Liver (tissue), 9 donors: ENCODE measurements around the gene OSGIN1. TPM values are rescaled to one million over a fixed set of nuclear protein-coding genes. Genes with fewer than 3 reads are reported as not detected.

ENCODE experiments used
- DNase-seq: peaks from one replicate; pipeline ENCODE4 v3.0.0-alpha.2; 2017; ENCODE audit warnings: low spot score
- H3K27ac ChIP-seq, 2 donors: one replicate each; pipeline ENCODE4 v1.7.0; 2013; ENCODE audit warnings: inconsistent platforms in 2 of 2, low read length in 2 of 2, control low read depth in 1 of 2, low read depth in 1 of 2, mild to moderate bottlenecking in 1 of 2
- H3K27me3 ChIP-seq, 4 donors: one replicate each; pipeline versions ENCODE4 v1.6.1 to v1.7.0; 2013; ENCODE audit warnings: low read length in 3 of 4, inconsistent platforms in 1 of 4, mild to moderate bottlenecking in 1 of 4, moderate library complexity in 1 of 4; ENCODE audit not compliant: control insufficient read depth in 4 of 4, insufficient read depth in 4 of 4
- H3K36me3 ChIP-seq, 4 donors: one replicate each; pipeline versions ENCODE4 v1.6.1 to v1.7.0; 2013; ENCODE audit warnings: low read length in 3 of 4, mild to moderate bottlenecking in 3 of 4, low read depth in 1 of 4, moderate library complexity in 1 of 4; ENCODE audit not compliant: control insufficient read depth in 4 of 4, insufficient read depth in 3 of 4
- H3K4me1 ChIP-seq, 4 donors: one replicate each; pipeline versions ENCODE4 v1.6.1 to v1.7.0; 2013; ENCODE audit warnings: low read length in 3 of 4, mild to moderate bottlenecking in 3 of 4, moderate library complexity in 1 of 4; ENCODE audit not compliant: control insufficient read depth in 4 of 4, insufficient read depth in 4 of 4
- H3K4me3 ChIP-seq, 3 donors: one replicate each; pipeline versions ENCODE4 v1.6.1 to v1.7.0; 2013; ENCODE audit warnings: low read length in 3 of 3, control low read depth in 1 of 3, low read depth in 1 of 3, mild to moderate bottlenecking in 1 of 3
- H3K9ac ChIP-seq, 2 donors: one replicate each; pipeline ENCODE4 v1.7.0; 2013; ENCODE audit warnings: low read length in 2 of 2, mild to moderate bottlenecking in 2 of 2, moderate library complexity in 2 of 2, control low read depth in 1 of 2, low read depth in 1 of 2
- H3K9me3 ChIP-seq, 4 donors: one replicate each; pipeline versions ENCODE4 v1.6.1 to v1.7.0; 2013; ENCODE audit warnings: low read length in 3 of 4; ENCODE audit not compliant: control insufficient read depth in 4 of 4
- ATF3 ChIP-seq: IDR thresholded peaks from 2 replicates; pipeline ENCODE4 v1.6.1; 2016; ENCODE audit warnings: antibody characterized with exemption
- CTCF ChIP-seq: fragments of 150-350 bp; IDR thresholded peaks from 2 replicates; pipeline ENCODE4 v1.5.1; 2017; ENCODE audit warnings: improper control_type of control experiment, low read depth, low read length; ENCODE audit not compliant: missing input control
- EGR1 ChIP-seq, 2 donors: IDR thresholded peaks; 2 replicates each; pipeline ENCODE4 v1.6.1; 2016 to 2018; ENCODE audit warnings: antibody characterized with exemption in 2 of 2, low read depth in 2 of 2
- FOXA1 ChIP-seq: IDR thresholded peaks from 2 replicates; pipeline ENCODE4 v1.6.1; 2016; ENCODE audit warnings: antibody characterized with exemption
- FOXA2 ChIP-seq: IDR thresholded peaks from 2 replicates; pipeline ENCODE4 v1.6.1; 2016; ENCODE audit warnings: antibody characterized with exemption
- GABPA ChIP-seq, 2 donors: IDR thresholded peaks in 1 of 2; conservative IDR thresholded peaks in 1 of 2; 2 replicates each; pipeline ENCODE4 v1.6.1; 2016; ENCODE audit warnings: antibody characterized with exemption in 2 of 2, mild to moderate bottlenecking in 1 of 2, moderate library complexity in 1 of 2
- HNF4A ChIP-seq, 2 donors: conservative IDR thresholded peaks; 2 replicates each; pipeline ENCODE4 v1.6.1; 2016; ENCODE audit warnings: antibody characterized with exemption in 2 of 2, mild to moderate bottlenecking in 2 of 2
- HNF4G ChIP-seq: IDR thresholded peaks from 2 replicates; pipeline ENCODE4 v1.6.1; 2016; ENCODE audit warnings: antibody characterized with exemption
- JUND ChIP-seq, 2 donors: IDR thresholded peaks; 2 replicates each; pipeline ENCODE4 v1.6.1; 2016; ENCODE audit warnings: antibody characterized with exemption in 2 of 2
- MAX ChIP-seq: IDR thresholded peaks from 2 replicates; pipeline ENCODE4 v1.6.1; 2016; ENCODE audit warnings: antibody characterized with exemption
- NR2F2 ChIP-seq: IDR thresholded peaks from 2 replicates; pipeline ENCODE4 v1.6.1; 2016; ENCODE audit warnings: antibody characterized with exemption
- RAD21 ChIP-seq, 2 donors: IDR thresholded peaks; 2 replicates each; pipeline ENCODE4 v1.6.1; 2016; ENCODE audit warnings: antibody characterized with exemption in 2 of 2, mild to moderate bottlenecking in 2 of 2
- REST ChIP-seq: IDR thresholded peaks from 2 replicates; pipeline ENCODE4 v1.6.1; 2016; ENCODE audit warnings: antibody characterized with exemption, mild to moderate bottlenecking
- RXRA ChIP-seq, 2 donors: IDR thresholded peaks; 2 replicates each; pipeline ENCODE4 v1.6.1; 2017 to 2018; ENCODE audit warnings: antibody characterized with exemption in 2 of 2, mild to moderate bottlenecking in 1 of 2
- SP1 ChIP-seq: IDR thresholded peaks from 2 replicates; pipeline ENCODE4 v1.6.1; 2018; ENCODE audit warnings: antibody characterized with exemption, mild to moderate bottlenecking
- TAF1 ChIP-seq: conservative IDR thresholded peaks from 2 replicates; pipeline ENCODE4 v1.6.1; 2016; ENCODE audit warnings: antibody characterized with exemption, mild to moderate bottlenecking
- YY1 ChIP-seq: IDR thresholded peaks from 2 replicates; pipeline ENCODE4 v1.6.1; 2016; ENCODE audit warnings: antibody characterized with exemption, mild to moderate bottlenecking
- ZBTB33 ChIP-seq: IDR thresholded peaks from 2 replicates; pipeline ENCODE4 v1.6.1; 2016; ENCODE audit warnings: antibody characterized with exemption
- WGBS: extraction: QIAGEN DNeasy Blood & Tissue Kit; methylation state at CpG from one replicate; pipeline ENCODE4 v1.1.7; 2013; 5-methylcytosine and 5-hydroxymethylcytosine counted together
- polyA plus RNA-seq, 2 donors: library from polyadenylated mRNA; stranded (reverse) in 1 of 2; unstranded in 1 of 2; fragments of 200-250 nt in 1 of 2; fragments of >200 nt in 1 of 2; fragmentation: Nextera tagmentation in 1 of 2; extraction: Ambion mirVana in 1 of 2; gene quantifications; one replicate each; pipeline versions ENCODE4 v1.2.1 to v1.2.3, GENCODE V29; 2013 to 2015
- total RNA-seq, 2 donors: library from RNA; depleted of rRNA; stranded (reverse); fragments of >200 nt; gene quantifications; one replicate each; pipeline ENCODE4 v1.2.3, GENCODE V29; 2014
- donor health status: healthy.
- donor health status: healthy.
- donor health status: healthy.
- donor health status: healthy.
- donor health status: healthy.

OSGIN1 gene
- total and polyA plus RNA-seq, 4 donors = 7.1 to 90.4 (median 60.4) TPM

- no peak for DNase-seq
- 92% methylated on average over 28 of the region's 28 CpGs for WGBS
- no peak overlapping the region for H3K9ac ChIP-seq
- no peak overlapping the region for H3K4me3 ChIP-seq
- H3K27ac ChIP-seq = no peak overlapping the region
- no peaks in the 10 kb centered on the region for H3K27me3 ChIP-seq
- peaks cover 3 to 14% (median 8%) of the 10 kb centered on the region in 4 donors for H3K4me1 ChIP-seq
- TF ChIP-seq TAF1 (no peak), SP1 (no peak), FOXA1 (no peak), HNF4G (no peak), CTCF (no peak), EGR1 (IDR thresholded peaks at IDR 0.05; ENCODE audit: low read depth in 2 of 2) (no peak), RAD21 (IDR thresholded peaks at IDR 0.05) (no peak), ATF3 (no peak), GABPA (IDR thresholded peaks at IDR 0.05 in 1 of 2, conservative IDR thresholded peaks at IDR 0.05 in 1 of 2) (no peak), YY1 (no peak), HNF4A (conservative IDR thresholded peaks at IDR 0.05) (no peak), FOXA2 (no peak), NR2F2 (no peak), RXRA (IDR thresholded peaks at IDR 0.05) (no peak)
- H3K9me3 ChIP-seq = no peaks in the 10 kb centered on the region
- H3K36me3 ChIP-seq = peaks cover 0 to 5% (median 0%) of the 10 kb centered on the region in 4 donors
These were observed 19.0 kb upstream of the OSGIN1 start for GRCh38 chr16:83933885-83934683.

- DNase-seq = no peak
- H3K9ac ChIP-seq = no peak overlapping the region
- 62% methylated on average over 12 of the region's 12 CpGs for WGBS
These were observed 18.4 kb upstream of the OSGIN1 start for GRCh38 chr16:83934684-83934977.

More at GRCh38 chr16:83934684-83934977, 18.4 kb upstream of the OSGIN1 start:
- H3K4me1 ChIP-seq = peaks cover 4 to 20% (median 11%) of the 10 kb centered on the region in 4 donors
- H3K36me3 ChIP-seq = peaks cover 0 to 5% (median 0%) of the 10 kb centered on the region in 4 donors
- no peaks in the 10 kb centered on the region for H3K27me3 ChIP-seq
- no peak overlapping the region for H3K27ac ChIP-seq
- H3K4me3 ChIP-seq = no peak overlapping the region
- no peak for TF ChIP-seq MAX
- TF ChIP-seq YY1 = no peak
- TF ChIP-seq SP1 = no peak
- TF ChIP-seq EGR1 (IDR thresholded peaks at IDR 0.05; ENCODE audit: low read depth in 2 of 2) = no peak
- no peak for TF ChIP-seq CTCF
- no peak for TF ChIP-seq ATF3
- TF ChIP-seq RAD21 (IDR thresholded peaks at IDR 0.05) = no peak
- no peak for TF ChIP-seq RXRA (IDR thresholded peaks at IDR 0.05)
- TF ChIP-seq HNF4G = no peak
- TF ChIP-seq FOXA1 = no peak
- TF ChIP-seq JUND (IDR thresholded peaks at IDR 0.05) = no peak
- TF ChIP-seq TAF1 = no peak
- TF ChIP-seq ZBTB33 = no peak
- TF ChIP-seq NR2F2 = no peak
- TF ChIP-seq HNF4A (conservative IDR thresholded peaks at IDR 0.05) = no peak
- TF ChIP-seq REST = no peak
- H3K9me3 ChIP-seq = no peaks in the 10 kb centered on the region
